DND-41 (cell line): ENCODE data around the gene VWA8.

Experiments used
- CTCF ChIP-seq: IDR thresholded peaks from 2 replicates; pipeline ENCODE4 v1.5.1; 2012; ENCODE audit warnings: borderline replicate concordance, low read length, moderate library complexity, mild to moderate bottlenecking; ENCODE audit not compliant: poor library complexity, severe bottlenecking; ENCODE audit errors: extremely low read depth
- EZH2 ChIP-seq: IDR thresholded peaks from 3 replicates; pipeline ENCODE4 v1.6.1; 2012; ENCODE audit warnings: borderline replicate concordance, low read depth, mild to moderate bottlenecking, moderate library complexity, low read length, inconsistent platforms; ENCODE audit not compliant: severe bottlenecking

- TF ChIP-seq CTCF (no peak), EZH2 (no peak)
These were observed 318.9 kb downstream of the VWA8 start for GRCh38 chr13:41641961-41642360.
